ENCODE measurements around the gene KATNAL1.

The KATNAL1 gene

DNA sequence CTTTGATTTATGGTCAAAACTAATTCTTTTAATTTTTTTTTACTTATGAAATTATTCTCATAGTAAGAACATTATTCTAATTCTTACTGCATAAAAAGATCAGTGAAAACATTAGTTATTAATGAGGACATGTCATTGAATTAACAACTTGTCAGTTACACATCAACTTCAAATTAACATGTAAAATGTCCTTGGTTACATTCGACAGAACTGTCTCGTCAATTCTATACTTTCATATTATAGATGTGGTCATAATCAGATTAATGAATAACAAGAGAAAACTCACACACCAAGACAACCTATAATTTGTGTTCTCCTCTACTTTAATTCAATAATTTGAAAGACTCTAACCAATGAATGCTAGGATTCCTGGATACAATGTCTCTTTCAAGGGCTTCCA, 66.7 kb downstream of the KATNAL1 start:
- no peak for DNase-seq (ENCODE audit: low spot score)
- in situ Hi-C loops (cut with MboI; ENCODE audit: low pct_unique_long_range_greater_than_20kb, low sequenced_read_pairs, unreplicated experiment): no loop called here
- TF ChIP-seq, protein P1, sequence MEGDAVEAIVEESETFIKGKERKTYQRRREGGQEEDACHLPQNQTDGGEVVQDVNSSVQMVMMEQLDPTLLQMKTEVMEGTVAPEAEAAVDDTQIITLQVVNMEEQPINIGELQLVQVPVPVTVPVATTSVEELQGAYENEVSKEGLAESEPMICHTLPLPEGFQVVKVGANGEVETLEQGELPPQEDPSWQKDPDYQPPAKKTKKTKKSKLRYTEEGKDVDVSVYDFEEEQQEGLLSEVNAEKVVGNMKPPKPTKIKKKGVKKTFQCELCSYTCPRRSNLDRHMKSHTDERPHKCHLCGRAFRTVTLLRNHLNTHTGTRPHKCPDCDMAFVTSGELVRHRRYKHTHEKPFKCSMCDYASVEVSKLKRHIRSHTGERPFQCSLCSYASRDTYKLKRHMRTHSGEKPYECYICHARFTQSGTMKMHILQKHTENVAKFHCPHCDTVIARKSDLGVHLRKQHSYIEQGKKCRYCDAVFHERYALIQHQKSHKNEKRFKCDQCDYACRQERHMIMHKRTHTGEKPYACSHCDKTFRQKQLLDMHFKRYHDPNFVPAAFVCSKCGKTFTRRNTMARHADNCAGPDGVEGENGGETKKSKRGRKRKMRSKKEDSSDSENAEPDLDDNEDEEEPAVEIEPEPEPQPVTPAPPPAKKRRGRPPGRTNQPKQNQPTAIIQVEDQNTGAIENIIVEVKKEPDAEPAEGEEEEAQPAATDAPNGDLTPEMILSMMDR (IDR thresholded peaks at IDR 0.05; ENCODE audit: extremely low read depth, insufficient read depth, missing control alignments): no peak

DNA sequence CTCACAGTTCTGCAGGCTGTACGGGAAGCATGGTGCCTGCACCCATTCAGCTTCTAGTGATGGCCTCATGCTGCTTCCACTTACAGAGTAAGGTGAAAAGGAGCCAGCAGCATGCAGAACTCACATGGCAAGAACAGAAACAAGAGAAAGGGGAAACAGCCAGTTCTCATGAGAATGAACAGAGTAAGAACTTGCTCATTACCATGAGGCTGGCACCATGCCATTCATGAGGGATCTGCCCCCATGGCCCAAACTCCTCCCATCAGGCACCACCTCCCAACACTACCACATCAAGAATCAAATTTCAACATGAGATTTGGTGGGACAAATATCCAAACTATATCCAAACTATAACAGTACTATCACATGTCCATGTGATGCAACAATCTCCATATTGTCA, 72.1 kb downstream of the KATNAL1 start:
- TF ChIP-seq, protein P1 (IDR thresholded peaks at IDR 0.05; ENCODE audit: extremely low read depth, insufficient read depth, missing control alignments): no peak
- in situ Hi-C loops (cut with MboI; ENCODE audit: low pct_unique_long_range_greater_than_20kb, low sequenced_read_pairs, unreplicated experiment): no loop called here
- DNase-seq (ENCODE audit: low spot score): no peak

DNA sequence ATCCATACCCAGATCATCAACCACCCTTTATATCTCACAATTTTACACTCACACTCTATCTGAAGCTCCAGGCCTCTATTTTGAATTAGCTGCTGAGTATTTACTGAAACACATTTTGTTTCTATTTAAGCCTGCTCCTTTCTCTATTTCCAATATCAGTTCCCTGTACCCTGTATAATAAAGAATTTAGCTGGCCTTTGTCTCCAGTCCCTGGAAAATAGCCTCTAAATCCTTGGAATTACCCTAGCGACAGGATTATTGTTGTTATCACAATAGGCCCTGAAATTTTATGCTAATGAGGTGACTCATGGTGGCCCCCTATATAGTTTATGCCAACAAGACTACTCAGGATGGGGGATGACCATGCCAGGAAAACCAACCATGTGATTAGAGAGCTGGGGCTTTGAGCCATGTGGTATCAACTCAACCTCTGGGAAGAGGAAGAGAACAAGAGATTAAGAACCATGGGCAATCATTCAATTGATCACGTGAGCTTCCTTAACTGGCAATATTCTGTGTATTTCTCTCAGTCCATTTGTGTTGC, 72.7 kb downstream of the KATNAL1 start:
- no peak for DNase-seq (ENCODE audit: low spot score)
- in situ Hi-C loops (cut with MboI; ENCODE audit: low pct_unique_long_range_greater_than_20kb, low sequenced_read_pairs, unreplicated experiment): no loop called here
- TF ChIP-seq, protein P1 (IDR thresholded peaks at IDR 0.05; ENCODE audit: extremely low read depth, insufficient read depth, missing control alignments): no peak

DNA sequence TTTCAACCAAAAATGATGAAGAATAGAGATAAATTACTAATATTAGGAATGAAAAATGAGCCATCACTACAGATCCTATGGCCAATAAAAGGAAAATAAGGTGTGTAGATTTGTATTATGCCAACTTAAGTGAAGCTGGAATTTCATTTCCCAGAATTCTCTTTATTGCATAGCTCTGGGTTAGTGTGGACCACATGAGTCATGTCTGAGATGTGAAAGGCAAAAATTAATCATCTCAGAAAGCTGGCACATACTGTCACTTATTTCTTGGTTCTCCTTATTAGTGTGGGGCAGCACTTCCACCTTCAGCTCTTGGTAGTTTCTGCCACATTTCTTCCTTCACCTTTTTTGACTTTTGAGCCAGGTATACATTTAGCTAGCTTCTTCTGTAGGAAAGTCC, 82.6 kb downstream of the KATNAL1 start:
- DNase-seq (ENCODE audit: low spot score): no peak
- TF ChIP-seq, protein P1 (IDR thresholded peaks at IDR 0.05; ENCODE audit: extremely low read depth, insufficient read depth, missing control alignments): no peak
- in situ Hi-C loops (cut with MboI; ENCODE audit: low pct_unique_long_range_greater_than_20kb, low sequenced_read_pairs, unreplicated experiment): no loop called here

DNA sequence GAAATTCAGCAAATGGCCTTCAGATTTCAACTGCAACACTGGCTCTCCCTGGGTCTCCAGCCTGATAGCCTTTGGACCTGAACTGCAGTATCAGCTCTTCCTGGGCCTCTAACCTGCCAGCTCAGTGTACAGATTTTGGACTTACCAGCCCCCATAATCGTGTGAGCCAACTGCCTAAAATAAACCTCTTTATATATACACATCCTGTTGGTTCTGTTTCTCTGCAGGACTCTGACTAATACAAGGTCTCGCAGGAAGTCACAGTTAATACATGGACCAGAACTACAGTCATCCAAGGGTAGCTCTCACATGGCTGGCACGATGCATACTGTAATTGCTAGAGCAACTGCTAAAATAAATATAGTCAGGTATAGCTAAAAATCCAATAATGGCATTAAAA, 85.1 kb downstream of the KATNAL1 start:
- TF ChIP-seq, protein P1 (IDR thresholded peaks at IDR 0.05; ENCODE audit: extremely low read depth, insufficient read depth, missing control alignments): no peak
- DNase-seq (ENCODE audit: low spot score): no peak
- in situ Hi-C loops (cut with MboI; ENCODE audit: low pct_unique_long_range_greater_than_20kb, low sequenced_read_pairs, unreplicated experiment): no loop called here

DNA sequence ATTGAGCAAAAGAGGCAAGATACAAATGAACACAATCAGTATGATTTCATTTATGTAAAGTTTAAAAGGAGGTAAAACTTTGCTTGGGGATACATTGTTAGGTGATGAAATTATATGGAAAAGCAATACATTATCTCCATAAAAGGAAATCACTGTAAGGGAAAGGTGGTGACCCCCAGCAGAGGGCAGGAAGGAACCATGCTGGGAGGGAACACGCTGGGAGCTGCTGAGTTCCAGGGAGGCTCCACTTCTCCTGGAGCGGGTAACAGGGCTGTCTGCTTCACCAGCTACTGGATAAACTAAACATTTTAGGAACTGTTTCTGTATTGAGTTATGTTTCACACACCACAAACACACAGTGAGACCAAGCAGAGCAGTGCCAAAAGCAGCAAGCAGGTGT, 91.2 kb downstream of the KATNAL1 start:
- TF ChIP-seq, protein P1 (IDR thresholded peaks at IDR 0.05; ENCODE audit: extremely low read depth, insufficient read depth, missing control alignments): no peak
- in situ Hi-C loops (cut with MboI; ENCODE audit: low pct_unique_long_range_greater_than_20kb, low sequenced_read_pairs, unreplicated experiment): no loop called here
- DNase-seq (ENCODE audit: low spot score): no peak

DNA sequence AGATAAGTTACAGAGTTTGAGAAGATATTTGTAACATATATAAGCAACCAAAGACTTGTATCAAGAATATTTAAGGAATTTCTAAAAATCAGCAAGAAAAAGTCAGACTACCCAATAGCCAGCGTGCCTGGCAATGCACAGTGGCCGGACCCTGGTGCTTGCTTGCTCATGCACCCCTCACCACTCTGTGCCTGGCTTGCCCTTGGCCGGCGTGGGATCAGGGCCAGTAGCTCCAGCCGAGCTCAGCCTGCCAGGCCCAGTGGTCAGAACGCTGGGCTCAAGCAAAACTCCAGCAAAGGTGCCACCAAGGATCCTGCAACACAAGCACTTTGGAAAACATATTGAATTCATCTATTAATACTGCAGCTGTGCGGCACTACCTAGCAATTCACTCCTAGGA, 95.1 kb downstream of the KATNAL1 start:
- in situ Hi-C loops (cut with MboI; ENCODE audit: low pct_unique_long_range_greater_than_20kb, low sequenced_read_pairs, unreplicated experiment): no loop called here
- DNase-seq (ENCODE audit: low spot score): no peak
- TF ChIP-seq, protein P1 (IDR thresholded peaks at IDR 0.05; ENCODE audit: extremely low read depth, insufficient read depth, missing control alignments): no peak
